Measurements from ENCODE around the gene ABCA4. TPM values are rescaled to one million over a fixed set of nuclear protein-coding genes. Genes with fewer than 3 reads are reported as not detected.

ABCA4 gene
- total and polyA plus RNA-seq, 2 of the 8 experiments (the other 6 are each of a cell fraction or from before 2014, with no cell fraction given): 0.06 TPM; not detected in 1

DNA sequence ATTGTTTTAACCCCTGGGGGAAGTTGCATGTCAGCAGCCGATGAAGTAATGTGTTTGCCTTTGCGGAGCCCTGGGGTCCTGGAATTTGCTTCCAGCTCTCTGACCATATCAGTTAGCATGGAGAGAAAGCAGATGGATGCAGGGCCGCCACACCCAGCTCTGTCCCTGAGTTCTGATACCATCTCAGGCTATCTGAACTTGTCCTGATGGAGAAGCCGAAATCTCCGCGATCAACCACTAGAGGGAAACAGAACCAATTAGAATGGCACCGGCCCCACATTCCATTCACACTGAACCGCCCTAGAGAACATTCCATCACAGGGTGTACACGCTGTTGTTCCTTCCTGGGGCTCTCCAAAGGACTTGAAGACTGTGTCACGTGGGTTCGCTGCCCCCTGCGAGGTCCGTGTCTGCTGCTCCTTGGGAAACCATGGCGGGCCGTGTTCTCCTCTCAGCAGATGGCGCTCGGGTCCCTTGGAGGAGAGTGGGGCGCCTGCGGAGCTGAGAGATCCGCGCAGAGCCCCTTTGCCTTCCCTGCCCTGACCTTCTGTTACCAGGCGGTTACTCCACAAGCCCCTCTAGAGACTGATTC lies 75.4 kb downstream of the ABCA4 start:
- no peaks in the 10 kb centered on the region for H3K79me2 ChIP-seq (ENCODE audit: control insufficient read depth in 1 of 2, insufficient read depth in 2 of 2, low read length in 2 of 2)
- no peaks in the 10 kb centered on the region for H3K36me3 ChIP-seq (ENCODE audit: control insufficient read depth in 2 of 4, insufficient read depth in 4 of 4, low read length in 3 of 4)
- H3K4ac ChIP-seq (replicated peaks; ENCODE audit: insufficient read length, low read depth, low read length): no peak overlapping the region
- H3K56ac ChIP-seq (replicated peaks; ENCODE audit: insufficient read length, low read depth, low read length): no peak overlapping the region
- H2AFZ ChIP-seq (ENCODE audit: low read length): peak overlapping the region; percentile 6; the same call in 1 of the 2 replicates
- CTCF ChIA-PET (ENCODE audit: partially characterized antibody): interaction anchor here (0.7 to 38.0 kb wide), 31 partner anchors 13 to 504 kb away, joined by 3 to 807 read pairs (median 4); partner anchors contain the start of gene ARHGAP29
- H3K4me1 ChIP-seq (replicated peaks in 1 of 4; ENCODE audit: control insufficient read depth in 3 of 4, insufficient read depth in 4 of 4, low read length in 3 of 4): peaks cover 0 to 7% (median 5%) of the 10 kb centered on the region in 4 experiments; a peak in 6 of 7 replicates
- no peak overlapping the region for H4K91ac ChIP-seq (replicated peaks; ENCODE audit: insufficient read length, low read length)
- no peaks in the 10 kb centered on the region for H3K79me1 ChIP-seq (ENCODE audit: low read depth, low read length)
- DNase-seq (ENCODE audit: low read depth in 1 of 2, low spot score in 2 of 2) (peak; percentile 81 to 84), FAIRE-seq (peak; percentile 96)
- H3K9me3 ChIP-seq (ENCODE audit: insufficient read depth in 2 of 2, low read depth in 1 of 2, low read length in 1 of 2): no peaks in the 10 kb centered on the region
- no peak overlapping the region for H3K27ac ChIP-seq (ENCODE audit: low read depth, low read length)
- POLR2A ChIA-PET (ENCODE audit: partially characterized antibody): interaction anchor here (1.5 kb wide), 1 partner anchor 9 kb away, joined by 3 read pairs; no protein-coding TSS in a partner anchor
- H2BK120ac ChIP-seq (replicated peaks; ENCODE audit: low read depth, low read length): no peak overlapping the region
- no peak overlapping the region; the same call in 1 of the 2 replicates for H4K8ac ChIP-seq (ENCODE audit: extremely low read depth, insufficient read depth, low read length)
- H4K20me1 ChIP-seq (replicated peaks in 1 of 2; ENCODE audit: control insufficient read depth in 1 of 2, insufficient read depth in 2 of 2, low read length in 2 of 2): no peaks in the 10 kb centered on the region
- no peak overlapping the region for H4K5ac ChIP-seq (ENCODE audit: insufficient read length, low read depth, low read length)
- H3K14ac ChIP-seq (ENCODE audit: insufficient read length): no peak overlapping the region
- H3K9ac ChIP-seq (replicated peaks in 1 of 4; ENCODE audit: extremely low read depth in 1 of 4, low read depth in 3 of 4, low read length in 3 of 4): no peak overlapping the region; a peak in 2 of 7 replicates
- 28% methylated on average over 22 of the region's 22 CpGs; no CpG with 5 or more reads in 1 of the 2 experiments for WGBS, 2 experiments (ENCODE audit: extremely low coverage in 1 of 2, insufficient coverage in 1 of 2, insufficient read length in 1 of 2, insufficient replicate concordance in 2 of 2, low coverage in 1 of 2, low lambda C conversion rate in 2 of 2, missing lambda C conversion rate in 1 of 2)
- peak overlapping the region; percentile 24; the same call in 1 of the 2 replicates for H3K18ac ChIP-seq (ENCODE audit: extremely low read depth, low read length)
- no peak overlapping the region for H2BK5ac ChIP-seq (ENCODE audit: low read depth, low read length)
- no peak overlapping the region for H2BK20ac ChIP-seq (ENCODE audit: low read length)
- no peaks in the 10 kb centered on the region for H3K23me2 ChIP-seq (ENCODE audit: low read depth, low read length)
- peak overlapping the region; percentile 4 to 61; a peak in 3 of 4 replicates for H3K4me2 ChIP-seq (ENCODE audit: insufficient read depth in 1 of 2, low read depth in 2 of 2, low read length in 2 of 2)
- H3K23ac ChIP-seq (ENCODE audit: insufficient read length): no peak overlapping the region
- H2BK15ac ChIP-seq (ENCODE audit: low read length): no peak overlapping the region
- H2BK12ac ChIP-seq (ENCODE audit: low read depth, low read length): no peak overlapping the region
- H3K4me3 ChIP-seq (ENCODE audit: extremely low read depth in 1 of 4, insufficient read depth in 2 of 4, low read depth in 3 of 4, low read length in 4 of 4): peak overlapping the region in 1 of 4 experiments; percentile 34; a peak in 2 of 8 replicates
- no peaks in the 10 kb centered on the region for H3K27me3 ChIP-seq (replicated peaks in 1 of 4; ENCODE audit: control insufficient read depth in 3 of 4, extremely low read depth in 1 of 4, insufficient read depth in 3 of 4, low read length in 3 of 4)
- H2AK5ac ChIP-seq (ENCODE audit: low read depth, low read length): no peak overlapping the region
- TF ChIP-seq PHF8 (conservative IDR thresholded peaks at IDR 0.05; ENCODE audit: low read depth, low read length): no peak
- TF ChIP-seq RAD21 (IDR thresholded peaks at IDR 0.05 in 1 of 2, conservative IDR thresholded peaks at IDR 0.05 in 1 of 2; ENCODE audit: low read depth in 2 of 2, low read length in 2 of 2): peak; percentile 73 to 77
- 0 out of 4 replicates have a peak, but pooled peaks of 1 of the 2 experiments have one; percentile 33 for TF ChIP-seq SIN3A (conservative IDR thresholded peaks at IDR 0.05 in 1 of 2, IDR thresholded peaks at IDR 0.05 in 1 of 2; ENCODE audit: low read depth in 1 of 2, low read length in 2 of 2)
- TF ChIP-seq BACH1 (IDR thresholded peaks at IDR 0.05; ENCODE audit: low read length): 0 out of 2 replicates have a peak, but pooled peaks have one; percentile 8
- TF ChIP-seq CHD1 (IDR thresholded peaks at IDR 0.05; ENCODE audit: low read depth, low read length): no peak
- no peak for TF ChIP-seq GTF2F1 (IDR thresholded peaks at IDR 0.05; ENCODE audit: borderline replicate concordance, low read depth, low read length)
- peak; percentile 59 for TF ChIP-seq KDM4A (IDR thresholded peaks at IDR 0.05; ENCODE audit: low read depth, low read length, severe bottlenecking)
- TF ChIP-seq, protein P1, sequence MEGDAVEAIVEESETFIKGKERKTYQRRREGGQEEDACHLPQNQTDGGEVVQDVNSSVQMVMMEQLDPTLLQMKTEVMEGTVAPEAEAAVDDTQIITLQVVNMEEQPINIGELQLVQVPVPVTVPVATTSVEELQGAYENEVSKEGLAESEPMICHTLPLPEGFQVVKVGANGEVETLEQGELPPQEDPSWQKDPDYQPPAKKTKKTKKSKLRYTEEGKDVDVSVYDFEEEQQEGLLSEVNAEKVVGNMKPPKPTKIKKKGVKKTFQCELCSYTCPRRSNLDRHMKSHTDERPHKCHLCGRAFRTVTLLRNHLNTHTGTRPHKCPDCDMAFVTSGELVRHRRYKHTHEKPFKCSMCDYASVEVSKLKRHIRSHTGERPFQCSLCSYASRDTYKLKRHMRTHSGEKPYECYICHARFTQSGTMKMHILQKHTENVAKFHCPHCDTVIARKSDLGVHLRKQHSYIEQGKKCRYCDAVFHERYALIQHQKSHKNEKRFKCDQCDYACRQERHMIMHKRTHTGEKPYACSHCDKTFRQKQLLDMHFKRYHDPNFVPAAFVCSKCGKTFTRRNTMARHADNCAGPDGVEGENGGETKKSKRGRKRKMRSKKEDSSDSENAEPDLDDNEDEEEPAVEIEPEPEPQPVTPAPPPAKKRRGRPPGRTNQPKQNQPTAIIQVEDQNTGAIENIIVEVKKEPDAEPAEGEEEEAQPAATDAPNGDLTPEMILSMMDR (IDR thresholded peaks at IDR 0.05; ENCODE audit: control extremely low read depth in 1 of 3, insufficient read depth in 1 of 3, low read depth in 1 of 3, low read length in 3 of 3): peak; percentile 51 to 78 (median 62)
- 0 out of 2 replicates have a peak, but pooled peaks have one; percentile 40 for TF ChIP-seq CREB1 (IDR thresholded peaks at IDR 0.05)
